ENCODE data around the gene HDAC4.

DNA sequence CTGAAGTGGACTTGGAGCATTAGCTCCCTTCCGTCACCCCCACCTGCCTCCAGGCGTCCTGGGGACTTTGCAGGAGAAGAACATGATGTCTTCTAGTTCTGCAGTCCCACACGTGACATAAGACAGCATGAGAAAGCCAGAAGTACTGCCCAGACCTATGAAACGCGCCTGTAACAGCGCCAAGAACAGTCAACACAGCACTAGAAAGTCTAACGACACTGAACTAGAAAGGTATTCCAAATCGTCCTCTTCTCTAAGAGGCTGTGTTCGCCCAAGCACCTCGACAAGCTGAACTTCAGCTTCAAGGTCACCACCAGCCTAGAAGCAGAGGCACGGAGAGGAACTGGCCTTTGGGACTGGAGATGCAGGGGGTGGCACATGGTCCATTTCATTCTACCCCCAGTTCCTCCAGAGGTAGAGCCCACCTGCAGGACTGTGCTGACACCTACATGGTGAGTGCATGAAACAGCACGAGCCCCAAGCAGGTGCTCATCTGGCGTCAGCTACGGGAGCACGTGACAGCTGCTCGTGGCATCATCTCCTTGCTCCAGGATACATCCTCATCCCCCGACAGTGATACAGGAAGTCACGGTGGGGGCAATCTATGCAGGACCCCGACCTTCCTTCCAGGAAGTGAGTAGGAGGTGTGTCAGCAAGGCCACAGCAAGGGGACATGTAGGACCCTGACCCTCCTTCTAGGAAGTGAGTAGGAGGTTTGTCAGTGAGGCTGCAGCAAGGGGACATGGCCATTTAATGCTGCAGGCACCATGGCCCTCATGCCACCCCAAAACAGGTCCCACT, 3.7 kb downstream of the HDAC4 start:
- TF ChIP-seq, protein P1, sequence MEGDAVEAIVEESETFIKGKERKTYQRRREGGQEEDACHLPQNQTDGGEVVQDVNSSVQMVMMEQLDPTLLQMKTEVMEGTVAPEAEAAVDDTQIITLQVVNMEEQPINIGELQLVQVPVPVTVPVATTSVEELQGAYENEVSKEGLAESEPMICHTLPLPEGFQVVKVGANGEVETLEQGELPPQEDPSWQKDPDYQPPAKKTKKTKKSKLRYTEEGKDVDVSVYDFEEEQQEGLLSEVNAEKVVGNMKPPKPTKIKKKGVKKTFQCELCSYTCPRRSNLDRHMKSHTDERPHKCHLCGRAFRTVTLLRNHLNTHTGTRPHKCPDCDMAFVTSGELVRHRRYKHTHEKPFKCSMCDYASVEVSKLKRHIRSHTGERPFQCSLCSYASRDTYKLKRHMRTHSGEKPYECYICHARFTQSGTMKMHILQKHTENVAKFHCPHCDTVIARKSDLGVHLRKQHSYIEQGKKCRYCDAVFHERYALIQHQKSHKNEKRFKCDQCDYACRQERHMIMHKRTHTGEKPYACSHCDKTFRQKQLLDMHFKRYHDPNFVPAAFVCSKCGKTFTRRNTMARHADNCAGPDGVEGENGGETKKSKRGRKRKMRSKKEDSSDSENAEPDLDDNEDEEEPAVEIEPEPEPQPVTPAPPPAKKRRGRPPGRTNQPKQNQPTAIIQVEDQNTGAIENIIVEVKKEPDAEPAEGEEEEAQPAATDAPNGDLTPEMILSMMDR (IDR thresholded peaks at IDR 0.05): peak; percentile 67
- TF ChIP-seq EZH2 (IDR thresholded peaks at IDR 0.05; ENCODE audit: borderline replicate concordance, insufficient read depth, low read depth, low read length, poor library complexity, severe bottlenecking): no peak
